ENCODE measurements around the gene PXMP4.

Gene PXMP4

DNA sequence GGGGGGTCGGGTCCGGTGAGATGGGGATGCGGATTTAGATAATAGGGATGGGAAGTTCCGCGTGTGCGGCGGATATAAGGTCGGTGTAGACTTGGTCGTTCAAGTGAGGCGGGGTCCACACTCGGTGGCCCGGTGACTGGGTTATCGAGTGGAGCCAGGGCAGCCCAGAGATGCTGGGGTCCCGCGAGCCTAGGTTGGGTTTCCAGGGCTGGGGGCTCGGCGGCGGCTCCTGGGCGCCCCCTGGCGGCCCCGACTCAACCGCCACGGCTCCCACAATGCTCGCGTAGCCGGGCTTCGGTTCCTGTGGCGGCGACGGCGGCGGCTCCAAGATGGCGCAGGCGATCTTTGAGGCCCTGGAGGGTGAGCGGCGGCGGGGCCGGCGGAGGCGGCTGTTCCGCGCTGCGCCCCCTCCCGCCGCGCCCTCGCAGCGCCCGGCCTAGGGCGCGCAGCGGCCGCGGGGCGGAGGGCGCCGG lies 11.6 kb upstream of the PXMP4 start, which contains the start of gene ZNF341:
TSS of gene ZNF341 (plus strand) at position 304 of the 473 bp plus-strand sequence. CDS start at position 330, 26 bp downstream.
- no peak for DNase-seq

- DNase-seq = no peak
These were observed 11.0 kb upstream of the PXMP4 start for GRCh38 chr20:33730946-33731692.

DNA sequence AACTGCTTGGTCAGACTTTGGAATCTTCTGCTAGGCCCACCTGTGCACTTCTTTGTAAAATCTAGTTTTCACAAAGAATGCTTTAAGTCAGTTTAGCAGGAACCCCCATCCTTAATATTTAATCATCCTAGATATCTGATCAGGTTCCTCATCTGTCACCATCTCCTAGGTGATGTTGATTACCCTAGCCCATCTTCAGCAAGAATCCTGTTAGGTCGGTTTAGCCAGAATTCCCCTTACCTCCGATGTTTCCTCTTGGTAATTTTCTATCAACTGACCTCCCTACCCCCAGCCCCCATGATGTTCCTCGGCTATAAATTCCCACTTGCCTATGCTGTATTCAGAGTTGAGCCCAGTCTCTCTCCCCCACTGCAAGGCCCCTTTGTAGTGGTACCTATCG lies 9.0 kb upstream of the PXMP4 start:
- no peak for DNase-seq

- DNase-seq = no peak
These were observed 8.4 kb upstream of the PXMP4 start for GRCh38 chr20:33728463-33728862.

- no peak for DNase-seq
These were observed 7.7 kb upstream of the PXMP4 start for GRCh38 chr20:33727806-33728205.

DNA sequence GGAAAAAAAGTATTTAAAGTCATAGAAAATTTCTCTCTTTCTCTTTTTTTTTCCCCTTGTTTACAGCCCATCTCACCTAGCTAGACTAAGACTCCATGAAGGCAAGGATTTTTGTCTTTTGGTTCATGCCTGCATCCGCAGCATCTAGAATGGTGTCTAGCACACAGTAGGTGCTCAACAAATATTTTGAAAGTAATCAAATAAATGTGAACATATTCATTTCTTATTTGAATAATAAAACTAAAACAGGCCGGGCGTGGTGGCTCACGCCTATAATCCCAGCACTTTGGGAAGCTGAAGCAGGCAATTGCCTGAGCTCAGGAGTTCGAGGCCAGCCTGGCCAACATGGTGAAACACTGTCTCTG lies 7.0 kb upstream of the PXMP4 start:
- no peak for DNase-seq

GRCh38 chr20:33725607-33726264 lies 5.6 kb upstream of the PXMP4 start:
- DNase-seq = no peak

GRCh38 chr20:33724439-33725094 lies 4.5 kb upstream of the PXMP4 start:
- no peak for DNase-seq

DNA sequence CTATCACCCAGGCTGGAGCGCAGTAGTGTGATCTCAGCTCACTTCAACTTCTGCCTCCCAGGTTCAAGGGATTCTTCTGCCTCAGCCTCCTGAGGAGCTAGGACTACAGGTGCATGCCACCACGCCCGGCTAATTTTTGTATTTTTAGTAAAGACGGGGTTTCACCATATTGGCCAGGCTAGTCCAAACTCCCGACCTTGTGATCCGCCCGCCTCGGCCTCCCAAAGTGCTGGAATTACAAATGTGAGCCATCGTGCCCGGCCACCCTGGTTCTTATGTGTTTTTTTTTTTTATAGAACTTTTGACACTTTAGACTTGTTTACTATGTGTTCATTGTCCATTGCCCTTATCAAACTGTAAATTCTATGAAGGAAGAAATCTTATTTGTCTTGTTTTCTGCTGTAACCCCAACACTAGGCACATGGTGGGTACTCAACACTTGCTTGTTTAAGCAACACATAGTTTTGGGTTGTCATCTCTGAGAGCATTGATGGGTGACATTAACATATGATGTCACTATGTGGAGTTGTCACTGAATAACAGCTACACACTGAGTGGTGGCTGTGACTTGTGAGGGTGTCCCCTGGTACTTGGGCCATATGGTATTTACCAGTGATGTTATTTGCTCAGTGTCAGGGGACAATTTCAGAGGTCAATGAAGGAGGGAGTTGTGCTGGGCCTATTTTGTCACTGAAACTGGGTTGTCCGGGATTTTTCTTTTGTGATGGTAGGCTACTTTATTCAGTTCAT lies 1.5 kb upstream of the PXMP4 start:
- DNase-seq = no peak

- no peak for DNase-seq
These were observed 677 bp downstream of the PXMP4 start for GRCh38 chr20:33719277-33719988.

GRCh38 chr20:33716498-33716897 lies 3.6 kb downstream of the PXMP4 start:
- no peak for DNase-seq

DNA sequence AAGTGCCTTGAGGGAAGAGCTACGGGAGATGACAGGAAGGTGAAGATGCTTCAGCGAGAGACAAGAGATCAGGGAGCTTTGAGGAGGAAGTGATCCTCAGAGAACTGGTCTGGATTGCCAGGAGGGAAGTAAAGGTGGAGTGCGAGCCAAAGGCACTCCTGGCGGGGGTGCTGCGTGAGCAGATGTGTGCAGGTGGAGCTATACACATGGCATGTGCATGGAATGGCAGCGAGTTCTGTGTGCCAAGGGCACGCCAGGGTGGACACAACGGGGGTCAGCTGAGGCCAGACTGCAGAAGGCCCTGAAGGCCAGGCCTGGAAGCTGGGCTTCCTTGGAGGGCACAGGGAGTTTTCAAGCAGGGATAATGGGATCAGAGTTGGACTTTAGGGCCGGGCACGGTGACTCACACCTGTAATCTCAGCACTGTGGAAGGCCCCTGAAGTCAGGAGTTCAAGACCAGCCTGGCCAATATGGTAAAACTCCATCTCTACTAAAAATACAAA lies 6.2 kb downstream of the PXMP4 start:
- DNase-seq = no peak

DNA sequence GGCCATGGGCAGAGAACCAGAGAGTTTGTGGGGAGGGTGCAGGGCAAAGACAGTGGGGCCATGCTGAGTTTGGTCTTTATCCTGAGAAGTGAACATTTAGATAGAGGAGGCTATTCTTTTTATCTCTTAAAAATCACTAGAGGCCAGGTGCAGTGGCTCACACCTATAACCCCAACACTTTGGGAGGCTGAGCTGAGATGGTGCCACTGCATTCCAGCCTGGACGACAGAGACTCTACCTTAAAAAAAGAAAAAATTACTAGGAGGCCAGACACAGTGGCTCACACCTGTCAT lies 8.7 kb downstream of the PXMP4 start:
- no peak for DNase-seq

GRCh38 chr20:33710681-33711445 lies 9.2 kb downstream of the PXMP4 start:
- no peak for DNase-seq

DNA sequence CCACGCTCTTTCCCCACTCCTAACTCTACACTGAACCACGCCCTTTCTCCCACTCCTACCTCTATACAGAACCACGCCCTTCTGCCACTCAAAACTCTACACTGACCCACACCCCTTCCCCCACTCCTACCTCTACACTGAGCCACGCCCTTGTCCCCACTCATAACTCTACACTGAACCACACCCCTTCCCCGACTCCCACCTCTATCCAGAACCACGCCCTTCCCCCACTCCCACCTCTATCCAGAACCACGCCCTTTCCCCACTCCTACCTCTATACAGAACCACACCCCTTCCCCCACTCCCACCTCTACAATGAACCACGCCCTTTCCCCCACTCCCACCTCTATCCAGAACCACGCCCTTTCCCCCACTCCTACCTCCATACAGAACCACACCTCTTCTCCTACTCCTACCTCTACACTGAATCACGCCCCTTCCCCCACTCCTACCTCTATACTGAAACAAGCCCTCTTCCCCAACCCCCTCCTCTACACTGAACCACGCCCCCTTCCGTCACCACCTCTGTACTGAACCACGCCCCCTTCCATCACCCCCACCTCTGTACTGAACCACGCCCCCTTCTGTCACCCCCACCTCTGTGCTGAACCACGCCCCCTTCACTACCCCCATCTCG lies 10.1 kb downstream of the PXMP4 start:
- DNase-seq = no peak

- DNase-seq = no peak
These were observed 10.7 kb downstream of the PXMP4 start for GRCh38 chr20:33709398-33709797.

GRCh38 chr20:33707668-33708067 lies 12.4 kb downstream of the PXMP4 start:
- no peak for DNase-seq

GRCh38 chr20:33704197-33704924 lies 15.7 kb downstream of the PXMP4 start:
- DNase-seq = no peak

- DNase-seq = no peak
These were observed 16.5 kb downstream of the PXMP4 start for GRCh38 chr20:33703498-33704137.

DNA sequence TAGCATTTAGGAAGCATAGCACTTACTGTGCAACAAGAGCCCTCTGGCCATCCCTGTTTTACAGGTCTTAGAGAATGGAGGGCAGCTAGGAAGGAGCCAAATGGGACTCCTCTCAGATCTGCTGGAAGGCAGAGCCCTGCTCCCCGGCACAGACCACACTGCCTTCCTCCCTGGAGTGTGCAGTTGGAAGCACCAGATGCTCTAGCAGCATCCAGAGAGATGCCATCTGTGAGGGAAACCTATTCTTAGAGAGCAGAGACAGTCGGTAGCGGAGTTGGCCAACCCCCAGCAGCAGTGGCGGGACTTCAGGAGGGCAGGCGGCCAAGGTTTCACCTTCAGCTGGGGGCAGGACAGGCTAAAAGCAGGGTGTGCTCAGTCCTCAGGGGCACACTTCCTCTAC lies 17.2 kb downstream of the PXMP4 start:
- no peak for DNase-seq
